Measurements from ENCODE around the gene DMBX1.

The DMBX1 gene

DNA sequence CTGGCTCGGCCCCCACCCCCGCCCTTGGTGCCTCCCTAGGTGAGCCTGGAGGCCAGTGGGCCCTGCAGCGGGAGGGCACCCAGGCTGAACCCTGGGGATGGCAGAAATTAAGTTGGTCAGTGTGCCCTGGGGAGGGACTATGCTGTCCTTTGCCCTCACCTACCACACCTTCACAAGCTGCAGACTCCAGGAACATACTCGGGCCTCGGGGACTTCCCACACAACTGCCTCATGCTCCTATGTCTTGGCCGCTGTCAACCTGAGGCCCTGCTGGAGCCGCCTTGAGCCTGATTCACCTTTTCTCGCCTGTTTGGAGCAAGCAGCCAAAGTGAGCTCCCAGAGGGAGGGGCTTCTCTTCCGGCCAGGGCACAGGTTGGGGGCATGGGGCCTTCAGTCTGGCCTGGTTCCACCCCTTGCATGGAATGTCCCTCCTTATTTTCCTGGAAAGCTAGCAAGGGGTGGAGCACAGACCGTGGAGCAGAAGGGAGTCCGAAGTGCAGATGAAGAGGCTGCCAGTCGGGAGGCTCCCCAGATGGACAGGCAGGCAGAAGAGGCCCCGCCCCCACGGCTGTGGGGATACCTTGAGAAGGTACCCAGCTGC is 37.2 kb downstream of the DMBX1 start:
- DNase-seq: no peak

DNA sequence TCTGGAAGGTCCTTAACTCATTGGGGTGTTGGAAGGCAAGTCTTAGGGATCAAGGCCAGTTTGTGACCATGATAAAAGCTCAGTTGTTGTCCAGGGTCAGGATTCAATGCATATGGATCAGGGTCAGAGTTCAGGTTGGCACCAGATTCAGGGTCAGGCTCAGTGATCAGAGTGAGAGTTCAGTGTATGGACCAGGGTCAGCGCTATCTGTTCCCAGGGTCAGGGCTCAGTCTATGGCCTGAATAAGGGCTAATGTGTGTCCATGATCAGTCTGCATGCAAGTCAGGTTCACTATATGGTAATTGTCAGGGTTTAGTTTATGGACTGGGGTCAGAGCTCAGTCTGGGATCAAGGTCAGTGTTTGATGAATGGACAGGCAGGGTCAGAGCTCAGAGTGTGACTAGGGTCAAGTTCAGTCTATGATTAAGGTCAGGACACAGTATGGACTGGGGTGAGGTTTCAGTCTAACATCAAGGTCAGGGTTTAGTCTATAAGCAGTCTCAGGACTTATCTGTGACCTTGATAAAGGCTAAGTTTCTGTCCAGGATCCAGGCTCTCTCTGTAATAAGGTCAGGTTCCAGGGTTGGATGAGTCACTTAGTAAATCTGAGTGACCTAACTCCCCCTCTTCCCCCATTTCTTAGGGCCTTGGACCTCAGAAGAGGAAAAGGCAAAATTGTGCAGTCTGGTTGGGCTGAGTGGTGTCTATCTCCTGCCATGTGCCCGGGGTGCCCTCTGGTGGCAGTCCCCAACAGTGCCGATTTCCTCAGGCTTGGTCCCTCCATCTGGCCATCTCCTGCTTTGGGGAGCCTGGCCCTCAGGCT is 38.0 kb downstream of the DMBX1 start:
- peak; percentile 74 for DNase-seq

DNA sequence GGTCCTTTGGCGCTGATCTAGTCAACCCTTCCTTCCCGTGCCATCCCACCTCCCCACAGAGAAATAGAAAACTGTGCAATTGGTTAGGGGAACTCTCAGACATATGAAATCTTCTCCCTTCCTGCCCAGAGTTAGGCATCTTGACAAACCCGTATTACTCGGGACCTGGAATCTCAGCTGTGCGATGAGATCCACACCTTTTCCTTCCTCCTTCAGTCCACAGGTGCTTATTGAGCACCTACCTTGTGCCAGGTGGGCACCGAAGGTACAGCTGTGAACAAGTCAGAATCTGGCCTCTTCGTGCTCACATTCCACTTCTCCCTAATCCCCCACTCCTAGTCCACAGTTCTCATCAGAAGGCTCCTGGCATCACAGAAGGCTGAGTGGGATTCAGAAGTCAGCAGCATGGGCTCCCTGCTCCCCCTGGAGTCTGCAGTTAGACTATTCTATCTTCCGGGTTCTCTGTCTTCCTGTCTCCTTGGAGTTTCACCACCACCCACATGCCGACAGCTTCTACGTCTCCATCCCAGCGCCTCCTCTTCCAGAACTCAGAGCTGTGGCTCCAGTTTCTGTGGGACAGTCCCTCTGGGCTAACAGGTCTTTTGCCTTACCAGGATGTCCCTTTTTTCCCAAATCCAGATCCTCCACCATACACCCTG is 38.8 kb downstream of the DMBX1 start:
- DNase-seq: no peak

- no peak for DNase-seq
Observed at GRCh38 chr1:46529031-46529630, 39.5 kb downstream of the DMBX1 start.

DNA sequence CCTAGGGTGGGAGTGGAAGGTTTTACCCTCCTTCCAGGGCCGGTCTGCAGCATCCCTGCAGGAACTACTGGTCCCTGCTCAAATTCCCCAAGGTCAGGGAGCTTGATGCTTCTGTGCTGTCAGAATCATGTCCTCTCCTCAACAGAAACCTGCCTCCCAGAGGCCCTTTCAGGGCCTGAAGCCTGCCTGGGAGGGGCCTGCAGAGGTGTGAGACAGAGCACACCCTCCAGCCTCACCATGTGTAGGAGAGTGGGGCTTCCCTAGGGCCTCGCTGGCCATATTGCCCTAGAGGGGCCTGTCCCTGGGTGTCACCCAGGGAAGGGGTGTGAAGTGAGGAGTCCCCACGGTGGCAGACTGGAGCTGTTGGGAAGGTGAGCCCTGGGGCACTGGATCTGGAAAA is 40.7 kb downstream of the DMBX1 start:
- DNase-seq: no peak

GRCh38 chr1:46530791-46531409 is 41.3 kb downstream of the DMBX1 start:
- DNase-seq: no peak

DNA sequence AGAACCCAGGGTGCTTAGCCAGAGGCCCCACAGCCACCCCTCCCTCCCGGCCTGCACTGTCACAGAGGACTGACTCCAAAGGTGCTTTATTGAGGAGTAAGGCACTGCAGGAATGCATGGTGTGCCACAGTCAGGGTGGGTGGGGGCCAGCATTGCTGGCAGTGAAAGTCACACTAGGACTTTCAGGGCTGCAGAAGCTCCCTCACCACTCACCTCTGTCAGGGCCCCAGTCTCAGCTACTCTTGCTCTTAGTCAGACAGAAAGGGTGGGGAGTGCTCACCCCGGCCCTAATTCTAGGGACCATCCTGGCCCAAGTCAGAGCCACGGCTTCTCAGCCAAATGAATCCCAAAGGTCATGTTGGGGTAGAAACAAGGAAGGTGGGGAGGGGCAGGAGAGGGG is 42.5 kb downstream of the DMBX1 start:
- DNase-seq: no peak

GRCh38 chr1:46532498-46533178 is 43.0 kb downstream of the DMBX1 start:
- DNase-seq: peak; percentile 46

GRCh38 chr1:46533179-46533864 is 43.7 kb downstream of the DMBX1 start:
- no peak for DNase-seq

DNA sequence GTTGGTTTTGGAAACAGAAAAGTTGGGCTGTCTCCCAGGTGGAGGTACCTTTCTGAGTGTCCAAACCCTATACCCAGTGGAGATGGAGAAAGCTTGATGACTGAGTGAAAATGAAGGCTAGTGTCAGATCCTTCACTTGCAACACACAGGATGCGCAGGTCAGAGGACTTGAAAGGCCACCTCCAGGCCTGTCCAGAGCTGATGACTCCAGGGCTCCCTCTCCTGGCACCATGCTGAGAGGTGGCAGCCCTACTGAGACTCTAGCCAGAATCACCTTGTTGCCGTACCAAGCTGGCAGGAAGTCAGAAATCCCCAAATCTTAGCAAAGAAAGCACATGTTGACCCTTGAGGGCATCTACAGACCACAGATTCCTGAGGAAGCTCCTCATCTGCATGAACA is 45.4 kb downstream of the DMBX1 start:
- no peak for DNase-seq

- no peak for DNase-seq
Observed at GRCh38 chr1:46536527-46536926, 46.9 kb downstream of the DMBX1 start.

- DNase-seq: no peak
Observed at GRCh38 chr1:46537651-46538050, 48.0 kb downstream of the DMBX1 start.

GRCh38 chr1:46538147-46538546 is 48.5 kb downstream of the DMBX1 start:
- no peak for DNase-seq
